GM19395 (cell line): ENCODE measurements around the gene VNN1.

Experiments used
- ATAC-seq: cut with Tn5 transposase; IDR thresholded peaks from one replicate; pipeline ENCODE4 v1.9.1; 2021; ENCODE audit warnings: mild to moderate bottlenecking, moderate library complexity; ENCODE audit not compliant: unreplicated experiment

Gene VNN1, protein sequence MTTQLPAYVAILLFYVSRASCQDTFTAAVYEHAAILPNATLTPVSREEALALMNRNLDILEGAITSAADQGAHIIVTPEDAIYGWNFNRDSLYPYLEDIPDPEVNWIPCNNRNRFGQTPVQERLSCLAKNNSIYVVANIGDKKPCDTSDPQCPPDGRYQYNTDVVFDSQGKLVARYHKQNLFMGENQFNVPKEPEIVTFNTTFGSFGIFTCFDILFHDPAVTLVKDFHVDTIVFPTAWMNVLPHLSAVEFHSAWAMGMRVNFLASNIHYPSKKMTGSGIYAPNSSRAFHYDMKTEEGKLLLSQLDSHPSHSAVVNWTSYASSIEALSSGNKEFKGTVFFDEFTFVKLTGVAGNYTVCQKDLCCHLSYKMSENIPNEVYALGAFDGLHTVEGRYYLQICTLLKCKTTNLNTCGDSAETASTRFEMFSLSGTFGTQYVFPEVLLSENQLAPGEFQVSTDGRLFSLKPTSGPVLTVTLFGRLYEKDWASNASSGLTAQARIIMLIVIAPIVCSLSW

DNA sequence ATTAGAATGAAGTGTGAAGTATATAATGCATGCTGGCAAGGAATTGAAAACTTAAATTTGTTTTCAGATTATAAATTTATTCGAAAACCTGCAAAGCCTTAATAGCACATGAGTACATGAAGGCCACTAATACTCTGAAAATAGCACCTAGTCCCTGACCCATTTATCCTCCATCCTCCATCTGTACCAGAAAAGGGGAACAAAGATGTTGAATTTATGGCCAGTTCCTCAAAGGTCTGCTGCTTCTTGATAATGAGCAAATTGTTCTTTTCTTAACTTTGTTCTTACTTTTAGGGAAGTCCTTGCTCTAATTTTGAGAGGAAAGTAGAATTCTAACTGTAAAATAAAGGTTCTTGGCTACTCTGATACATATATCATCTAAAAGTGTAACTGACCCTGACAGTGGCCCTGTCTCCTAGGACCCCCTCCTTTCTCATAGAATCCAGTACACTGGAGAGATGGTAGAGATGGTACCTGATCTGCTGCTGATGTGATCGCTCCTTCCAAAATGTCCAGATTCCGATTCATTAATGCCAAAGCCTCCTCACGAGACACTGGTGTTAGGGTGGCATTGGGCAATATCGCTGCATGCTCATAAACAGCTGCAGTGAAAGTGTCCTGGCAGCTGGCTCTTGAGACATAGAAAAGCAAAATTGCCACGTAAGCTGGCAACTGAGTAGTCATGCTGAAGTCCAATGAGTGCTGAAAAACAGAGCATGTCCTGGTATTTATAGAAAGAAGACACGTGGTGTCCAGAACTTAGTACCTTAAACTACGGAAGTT lies at the start of gene VNN1:
VNN1 (minus strand) TSS at position 704 of the 783 bp plus-strand sequence; CDS start at position 684, 20 bp downstream.
- ATAC-seq: peak; percentile 84

DNA sequence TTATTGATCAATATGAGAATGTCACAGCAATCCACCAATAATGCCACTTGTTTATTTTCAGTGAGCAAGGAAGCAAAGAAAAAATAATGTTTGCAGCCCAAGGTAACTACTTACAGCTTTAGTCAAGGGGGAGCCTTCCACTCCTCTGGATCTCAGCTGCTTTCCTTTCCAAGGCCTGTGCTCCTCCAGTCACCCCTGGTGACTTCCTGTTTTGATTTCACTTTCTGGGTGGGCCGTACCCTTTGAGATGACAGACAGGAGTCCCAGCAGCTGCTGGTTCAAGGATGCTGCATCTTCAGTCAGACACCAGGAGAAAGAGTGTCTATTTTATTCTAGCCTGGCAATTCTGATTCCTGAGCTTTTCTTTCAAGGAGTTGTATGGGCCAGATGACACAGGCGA lies 49.4 kb upstream of the VNN1 start:
- peak; percentile 94 for ATAC-seq

DNA sequence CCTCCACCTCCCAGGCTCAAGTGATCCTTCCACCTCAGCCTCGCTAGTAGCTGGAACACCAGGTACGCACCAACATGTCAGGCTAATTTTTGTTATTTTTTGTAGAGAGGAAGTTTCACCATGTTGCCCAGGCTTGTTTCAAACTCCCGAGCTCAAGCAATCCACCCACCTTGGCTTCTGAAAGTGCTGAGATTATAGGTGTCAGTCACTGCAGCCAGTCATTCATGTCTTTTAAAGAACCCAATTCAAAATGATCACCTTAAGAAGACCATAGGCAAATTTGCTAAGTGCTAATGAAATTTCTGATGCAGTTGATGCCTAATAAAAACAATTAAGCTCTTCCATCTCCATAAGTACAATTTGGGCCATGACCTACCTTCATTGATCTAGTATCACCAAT lies 46.4 kb upstream of the VNN1 start:
- no peak for ATAC-seq

DNA sequence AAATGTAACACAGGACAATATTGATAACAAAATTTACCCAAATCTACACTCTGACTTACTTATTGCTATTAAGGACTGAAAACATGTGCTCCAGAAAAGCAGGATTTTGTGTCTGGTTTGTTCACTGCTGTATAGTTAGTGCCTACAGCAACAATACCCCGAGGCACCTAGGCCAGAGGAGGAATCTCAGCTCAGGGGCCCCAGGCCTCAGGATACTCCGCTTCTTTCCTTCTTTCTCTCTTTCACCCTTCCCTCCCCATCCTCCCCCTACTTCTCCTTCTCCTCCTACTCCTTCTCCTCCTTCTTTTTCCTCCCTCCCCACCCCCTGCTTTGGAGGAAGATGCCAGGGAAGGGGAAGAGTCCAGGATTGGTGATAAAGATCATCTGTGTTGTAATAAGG lies 44.8 kb upstream of the VNN1 start:
- no peak for ATAC-seq

DNA sequence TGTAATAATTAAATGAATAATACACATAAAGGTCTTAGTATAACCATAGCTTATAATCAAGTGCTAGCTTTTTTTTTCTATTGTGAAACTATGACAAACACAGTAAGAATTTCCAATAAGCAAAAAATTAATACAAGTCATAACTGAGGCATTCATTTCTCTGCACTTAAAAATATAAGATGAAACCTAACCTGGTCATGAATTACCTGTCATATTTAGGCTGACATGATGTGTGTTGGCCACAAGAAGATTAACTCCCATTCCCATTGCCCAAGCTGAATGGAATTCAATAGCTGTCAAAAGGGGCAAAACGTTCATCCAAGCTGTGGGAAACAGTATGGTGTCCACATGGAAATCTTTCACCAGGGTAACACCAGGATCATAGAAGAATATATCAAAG lies 38.4 kb upstream of the VNN1 start:
- ATAC-seq: no peak

DNA sequence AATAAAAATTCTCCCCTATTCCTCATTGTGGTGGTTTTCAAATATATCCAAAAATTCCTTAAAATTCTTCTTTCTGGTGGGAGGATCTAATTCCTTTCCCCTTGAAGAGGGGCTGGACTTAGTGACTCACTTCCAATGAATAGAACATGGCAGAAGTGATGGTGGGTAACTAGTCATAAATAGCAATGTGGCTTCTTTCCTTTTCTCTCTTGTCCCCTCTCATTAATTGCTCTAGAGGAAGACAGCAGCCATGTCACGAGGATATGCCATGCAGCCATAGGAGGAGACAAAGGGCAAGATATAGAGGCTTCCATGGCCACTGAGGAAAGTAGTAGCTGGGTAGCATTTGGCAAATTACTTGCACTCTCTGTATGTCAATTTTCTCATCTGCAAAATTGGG lies 38.0 kb upstream of the VNN1 start:
- ATAC-seq: no peak

DNA sequence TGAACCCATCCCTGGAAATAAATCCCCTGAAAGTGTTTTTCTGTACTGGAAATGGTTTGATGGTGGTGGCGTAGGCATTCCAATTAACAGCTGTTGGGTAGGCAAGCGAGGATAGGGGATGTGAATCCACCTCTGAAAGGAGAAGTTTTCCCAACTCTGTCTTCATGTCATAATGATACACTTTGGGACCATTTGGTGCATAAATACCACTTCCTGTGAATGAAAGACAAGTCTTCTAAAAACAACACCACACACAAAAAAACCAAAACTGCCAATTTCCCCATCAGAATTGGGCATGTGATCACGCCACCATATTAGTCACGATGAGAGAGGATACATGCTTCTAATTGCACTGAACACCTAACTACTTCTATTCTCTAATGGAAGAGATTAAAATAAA lies 37.5 kb upstream of the VNN1 start:
- ATAC-seq: peak; percentile 53

DNA sequence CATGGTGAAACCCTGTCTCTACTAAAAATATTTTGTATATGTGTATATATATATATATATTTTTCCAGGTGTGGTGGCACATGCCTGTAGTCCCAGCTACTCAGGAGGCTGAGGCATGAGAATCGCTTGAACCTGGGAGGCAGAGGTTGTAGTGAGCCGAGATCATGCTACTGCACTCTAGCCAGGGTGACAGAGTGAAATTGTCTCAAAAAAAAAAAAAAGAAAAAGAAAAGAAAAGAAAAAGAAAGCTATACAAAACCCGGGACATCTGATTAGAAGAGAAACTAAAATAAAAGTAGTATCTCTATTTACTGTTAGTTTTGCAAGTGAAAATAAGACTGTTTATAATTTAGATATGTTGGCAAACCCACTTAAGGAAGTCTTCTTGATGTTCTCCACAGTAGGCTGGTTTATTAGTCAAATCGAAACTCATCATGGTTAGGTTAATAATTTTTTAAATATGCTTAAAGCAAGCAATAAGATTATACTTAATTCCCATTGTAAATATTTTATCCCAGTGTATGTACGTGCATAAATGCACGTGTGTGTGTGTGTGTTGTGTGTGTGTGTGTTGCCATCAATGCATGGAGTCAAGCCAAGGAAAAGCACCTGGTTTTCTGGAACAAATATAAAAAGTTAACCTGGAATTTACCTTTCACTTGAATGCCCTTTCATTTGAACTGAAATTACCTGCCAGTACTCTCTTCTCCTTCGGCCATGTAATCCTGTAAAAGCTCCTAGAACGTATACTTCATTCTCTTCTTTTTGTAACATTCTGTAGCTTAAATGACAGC lies 36.8 kb upstream of the VNN1 start:
- ATAC-seq: peak; percentile 93

DNA sequence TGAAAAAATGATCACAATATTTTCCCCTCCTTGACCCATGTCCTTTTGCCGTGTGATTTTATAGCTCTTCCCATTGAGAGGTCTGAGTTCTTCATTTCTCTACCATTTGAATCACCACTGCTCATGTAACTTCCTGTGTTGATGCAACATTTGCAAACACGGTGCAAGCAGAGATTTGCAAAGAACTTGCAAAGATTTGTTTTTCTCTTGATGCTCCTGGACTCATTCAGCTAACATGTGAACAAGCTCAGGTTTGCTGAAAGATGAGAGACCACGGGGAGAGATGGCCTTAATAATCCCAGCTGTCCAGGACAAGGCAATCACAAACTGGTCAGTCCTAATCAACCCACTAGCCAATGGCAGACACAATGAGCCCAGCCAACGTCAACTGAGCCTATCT lies 35.3 kb upstream of the VNN1 start:
- no peak for ATAC-seq

DNA sequence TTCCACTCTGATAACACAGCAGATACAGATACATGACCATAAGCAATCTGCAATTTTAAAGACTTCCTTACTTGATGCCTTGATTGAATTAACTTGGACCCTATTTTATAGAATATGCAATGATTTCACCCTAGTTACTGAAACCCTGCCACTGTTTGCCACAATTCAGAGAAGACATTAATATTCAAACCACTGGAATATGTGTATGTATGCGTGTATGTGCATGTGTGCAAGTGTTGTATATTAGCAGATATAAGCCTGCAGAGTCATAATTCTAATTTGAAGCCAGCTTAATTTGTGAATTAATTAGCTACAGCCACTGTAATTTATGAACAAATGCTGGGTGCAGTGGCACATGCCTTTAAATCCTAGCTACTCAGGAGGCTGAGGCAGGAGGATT lies 34.6 kb upstream of the VNN1 start:
- ATAC-seq: no peak

DNA sequence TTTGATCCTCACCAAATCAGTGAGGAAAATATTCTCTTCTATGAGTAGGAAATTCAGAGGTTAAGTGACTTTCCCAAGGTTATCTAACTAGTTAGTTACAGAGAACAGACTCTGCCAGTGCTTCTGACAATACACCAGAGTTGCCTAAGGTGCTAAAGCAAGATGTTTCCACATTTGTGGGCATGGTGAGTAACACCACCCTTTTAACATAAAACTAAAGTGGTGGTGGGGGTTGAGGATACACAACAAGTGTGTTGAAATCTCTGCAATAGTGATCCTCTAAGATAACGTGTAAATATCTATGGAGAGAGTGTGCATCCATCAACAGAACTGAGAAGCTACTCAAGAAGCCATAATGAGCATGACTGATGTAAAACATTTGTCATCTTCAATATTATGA lies 32.2 kb upstream of the VNN1 start:
- ATAC-seq: no peak

DNA sequence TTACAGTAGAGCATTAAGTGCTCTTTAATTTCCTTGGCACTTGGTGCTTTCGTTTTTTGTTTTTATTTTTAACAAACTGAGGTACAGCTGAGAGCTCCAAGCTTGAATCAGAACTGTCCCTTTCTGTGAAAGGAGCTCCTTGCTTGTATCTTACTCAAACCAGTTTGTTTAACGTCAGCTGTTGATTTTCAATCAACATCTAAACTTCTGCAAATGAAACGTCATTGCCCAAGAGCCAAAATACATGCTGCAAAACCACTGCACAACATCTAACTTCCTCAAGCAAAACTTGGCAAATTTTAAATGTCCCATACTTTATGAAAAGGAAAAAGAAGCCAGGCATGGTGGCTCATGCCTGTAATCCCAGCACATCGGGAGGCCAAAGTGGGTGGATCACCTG lies 28.6 kb upstream of the VNN1 start:
- ATAC-seq: no peak

DNA sequence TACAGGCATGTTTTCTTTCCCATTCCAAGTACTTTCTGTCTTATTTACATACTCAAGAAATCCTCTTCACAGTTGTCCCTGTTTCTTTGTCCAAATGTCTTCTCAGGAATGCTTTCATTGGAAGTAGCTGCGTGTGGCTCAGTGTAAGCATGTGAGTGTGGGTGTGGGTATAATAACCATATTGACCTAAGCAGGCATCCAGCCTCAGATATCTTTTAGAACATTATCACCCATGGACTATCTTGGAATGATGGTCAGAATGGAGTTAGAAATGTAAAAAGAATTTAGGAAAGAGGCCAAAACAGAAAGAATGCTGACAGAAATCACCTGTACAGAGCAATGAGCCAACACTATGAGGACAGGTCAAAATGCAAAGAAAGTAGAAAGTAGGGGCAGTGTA lies 27.4 kb upstream of the VNN1 start:
- ATAC-seq: no peak

DNA sequence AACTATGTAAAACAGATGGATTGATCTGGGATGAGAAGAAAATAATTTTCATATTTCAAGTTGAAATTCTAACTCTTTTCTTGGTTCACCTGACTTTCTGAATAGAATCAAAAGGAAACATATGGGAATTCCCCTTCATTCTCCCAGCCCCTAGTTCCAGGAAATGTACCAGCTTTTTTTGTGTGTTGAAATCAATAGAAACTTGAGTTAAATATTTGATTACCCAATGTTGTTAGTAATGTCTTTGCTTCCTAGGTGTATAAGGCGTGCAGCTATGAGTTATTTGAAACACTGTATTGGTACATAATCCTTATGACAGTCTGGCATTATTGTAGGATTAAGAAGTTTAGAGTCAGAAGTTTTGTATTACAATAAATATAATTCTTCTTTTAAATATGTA lies 22.4 kb upstream of the VNN1 start:
- no peak for ATAC-seq

DNA sequence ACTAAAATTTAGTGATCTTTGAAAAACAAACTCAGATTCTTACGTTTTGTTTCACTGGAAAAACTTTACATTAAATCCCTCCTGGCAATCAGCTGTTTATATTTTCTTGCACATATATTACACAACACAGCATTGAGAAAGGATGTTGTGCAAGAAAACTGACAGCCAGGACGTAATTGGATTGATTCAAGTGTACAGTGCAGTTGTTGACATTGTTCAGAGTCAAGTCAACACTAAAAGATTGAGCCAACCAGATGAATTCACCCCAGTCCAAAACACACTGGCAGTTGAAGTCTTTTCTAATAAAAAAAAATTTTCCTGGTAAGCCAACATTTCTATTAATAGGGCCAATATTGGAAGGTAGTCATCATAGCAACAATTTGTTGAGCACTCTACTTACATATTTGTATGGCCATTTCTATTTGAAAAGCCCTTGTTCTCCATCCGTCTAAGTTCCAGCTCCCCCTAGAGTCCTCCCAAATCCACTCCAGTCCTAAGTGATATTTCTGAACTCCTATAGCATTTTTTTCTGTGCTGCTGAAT lies 20.9 kb upstream of the VNN1 start:
- no peak for ATAC-seq

DNA sequence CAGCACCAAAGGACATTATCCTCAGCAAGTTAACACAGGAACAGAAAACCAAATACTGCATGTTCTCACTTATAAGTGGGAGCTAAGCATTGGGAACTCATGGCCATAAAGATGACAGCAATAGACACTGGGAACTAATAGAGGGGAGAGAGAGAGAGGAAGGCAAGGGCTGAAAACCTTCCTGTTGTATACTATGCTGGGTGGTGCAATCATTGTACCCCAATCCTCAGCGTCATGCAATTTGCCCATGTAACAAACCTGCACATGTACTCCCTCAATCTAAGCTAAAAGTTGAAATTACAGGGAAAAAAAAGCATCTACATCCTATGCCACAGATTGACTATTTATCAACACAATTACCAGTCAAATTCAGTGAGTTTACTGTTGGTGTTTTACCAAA lies 20.0 kb upstream of the VNN1 start:
- ATAC-seq: no peak

DNA sequence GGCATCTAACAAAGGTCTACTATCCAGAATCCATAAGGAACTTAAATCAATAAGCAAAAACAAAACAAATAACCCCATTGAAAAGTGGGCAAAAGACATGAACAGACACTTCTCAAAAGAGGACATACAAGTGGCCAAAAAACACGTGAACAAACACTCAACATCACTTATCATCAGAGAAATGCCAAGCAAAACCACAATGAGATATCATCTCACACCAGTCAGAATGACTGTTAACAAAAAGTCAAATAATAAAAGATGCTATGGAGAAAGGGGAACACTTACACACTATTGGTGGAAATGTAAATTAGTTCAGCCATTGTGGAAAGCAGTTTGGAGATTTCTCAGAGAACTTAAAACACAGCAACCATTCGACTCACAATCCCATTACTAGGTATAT lies 19.4 kb upstream of the VNN1 start:
- no peak for ATAC-seq

DNA sequence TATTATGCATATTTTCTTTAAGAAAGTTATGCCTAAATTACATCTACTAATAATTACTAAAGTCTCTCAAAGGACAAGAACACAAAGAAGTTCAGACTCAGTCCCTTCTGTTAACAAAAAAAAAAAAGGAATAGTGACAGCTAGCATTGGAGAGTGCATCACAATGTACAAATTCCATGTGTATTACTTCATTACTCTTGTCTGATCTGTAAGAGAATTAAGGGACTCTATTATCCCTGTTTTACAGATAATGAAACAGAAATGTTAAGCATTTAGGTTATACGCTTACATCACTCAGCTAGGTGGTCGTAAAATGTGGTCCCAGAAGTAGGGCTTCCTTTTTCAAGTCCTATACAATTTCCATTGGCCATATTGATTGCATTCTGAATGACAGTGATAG lies 17.2 kb upstream of the VNN1 start:
- ATAC-seq: no peak

DNA sequence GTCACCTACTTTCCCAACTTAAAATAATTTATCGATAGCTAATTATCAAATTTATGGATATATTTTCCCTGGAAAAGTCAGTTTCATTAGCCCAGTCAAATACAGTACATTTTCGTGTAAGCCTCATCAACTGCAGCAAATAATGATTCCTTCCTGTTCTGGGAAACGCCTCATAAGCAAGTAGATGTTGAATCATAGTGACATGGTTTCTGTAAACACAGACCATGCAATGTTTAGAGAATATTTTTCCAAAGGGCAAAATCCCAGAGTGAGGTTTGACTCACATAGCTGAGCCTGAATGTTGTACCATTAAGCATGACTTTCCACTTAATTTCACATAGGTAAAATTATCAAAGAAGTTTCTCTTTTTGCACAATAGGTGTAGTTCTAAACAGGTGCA lies 16.7 kb upstream of the VNN1 start:
- ATAC-seq: no peak

DNA sequence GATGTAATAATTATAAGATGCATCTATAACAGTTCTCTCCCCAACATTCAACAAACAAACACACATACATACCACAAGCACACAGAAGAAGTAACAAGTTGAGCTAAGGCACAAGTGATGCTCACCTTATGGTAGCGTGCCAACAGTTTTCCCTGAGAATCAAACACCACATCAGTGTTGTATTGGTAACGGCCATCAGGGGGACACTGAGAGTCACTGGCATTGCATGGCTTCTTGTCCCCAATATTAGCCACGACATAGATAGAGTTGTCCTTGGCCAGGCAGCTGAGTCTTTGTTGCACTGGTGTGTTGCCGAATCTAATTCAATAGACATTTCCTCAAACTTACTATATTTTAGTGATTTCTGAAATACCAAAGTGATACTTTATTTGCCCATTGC lies 14.8 kb upstream of the VNN1 start:
- ATAC-seq: no peak

DNA sequence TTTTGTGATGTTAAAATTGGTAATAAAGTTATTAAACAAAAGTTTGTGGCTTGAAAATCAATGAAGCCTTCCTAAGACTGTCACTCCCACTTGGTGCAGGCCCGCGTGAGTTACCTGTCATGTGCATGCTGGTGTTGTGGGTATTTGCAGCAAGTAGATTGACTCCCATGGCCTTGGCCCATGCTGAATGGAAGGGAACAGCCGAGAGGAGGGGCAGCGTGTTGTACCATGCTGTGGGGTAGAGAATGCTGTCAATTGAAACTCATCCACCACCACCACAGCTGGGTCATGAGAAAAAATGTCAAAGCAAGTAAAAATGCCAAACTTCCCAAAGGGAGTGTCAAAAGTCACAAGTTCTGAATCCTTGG lies 12.7 kb upstream of the VNN1 start:
- peak; percentile 18 for ATAC-seq
